Measurements from ENCODE around the gene QRICH2. TPM values are rescaled to one million over a fixed set of nuclear protein-coding genes. Genes with fewer than 3 reads are reported as not detected.
"Not testable (repeated sequence)": the region's sequence is repeated elsewhere in the genome, so short reads cannot be mapped to it uniquely, and the experiment has no call there.

Gene QRICH2
- total RNA-seq, 1 donor from 2014 or later: 11.7 TPM

GRCh38 chr17:76268991-76269981, 38.8 kb downstream of the QRICH2 start:
- peaks cover 18% of the 10 kb centered on the region for H3K4me1 Mint-ChIP-seq (ENCODE audit: unreplicated experiment)
- DNase-seq (ENCODE audit: extremely low spot score, unreplicated experiment): no peak
- TF ChIP-seq CTCF (conservative IDR thresholded peaks at IDR 0.05): no peak
- no peaks in the 10 kb centered on the region for H3K27me3 Mint-ChIP-seq
- peak overlapping the region; percentile 82 for H3K27ac Mint-ChIP-seq
- peak overlapping the region; percentile 17 for H3K4me3 Mint-ChIP-seq
- H3K36me3 Mint-ChIP-seq: peaks cover 6% of the 10 kb centered on the region
- H3K9me3 Mint-ChIP-seq: no peaks in the 10 kb centered on the region

DNA sequence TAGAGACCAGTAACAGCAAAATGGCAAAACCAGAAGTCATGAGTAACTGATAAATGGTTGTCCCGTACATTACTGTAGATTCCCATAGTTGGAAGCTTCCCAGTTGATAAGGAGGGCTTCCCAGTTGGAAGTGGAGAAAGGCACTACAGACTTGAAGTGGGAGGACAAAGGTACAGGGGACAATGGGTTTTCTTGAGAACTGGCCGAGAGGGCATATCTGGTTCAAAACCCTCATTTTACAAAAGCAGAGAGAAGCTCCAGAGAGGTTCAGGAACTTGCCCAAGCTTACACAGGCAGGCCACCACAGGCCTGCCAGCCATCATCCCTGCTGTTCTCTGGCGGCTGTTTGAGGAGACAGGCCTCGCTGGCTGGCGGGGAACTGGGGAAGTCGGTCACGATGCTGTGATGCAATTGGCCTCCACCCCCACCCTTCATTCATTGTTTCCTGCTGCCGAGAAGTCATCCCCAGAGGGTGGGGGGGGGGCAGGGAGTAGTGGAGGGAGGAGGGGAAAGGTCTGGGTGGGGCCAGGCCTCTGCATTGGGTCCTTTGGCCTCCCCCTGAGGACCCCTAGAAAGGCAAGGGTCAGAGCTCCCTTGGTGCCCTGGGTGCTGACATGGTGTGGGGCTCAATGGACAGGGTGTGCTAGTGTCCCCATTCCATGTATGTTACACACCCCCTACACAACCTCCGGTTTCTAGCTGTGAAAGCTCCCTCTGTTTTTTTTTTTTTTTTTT, 39.9 kb downstream of the QRICH2 start:
- Mint-ChIP-seq H3K9me3 (no peaks in the 10 kb centered on the region), H3K36me3 (peaks cover 6% of the 10 kb centered on the region), H3K4me1 (ENCODE audit: unreplicated experiment) (peaks cover 25% of the 10 kb centered on the region), H3K4me3 (peak overlapping the region; percentile 73), H3K27ac (peak overlapping the region; percentile 82), H3K27me3 (no peaks in the 10 kb centered on the region)
- TF ChIP-seq CTCF (conservative IDR thresholded peaks at IDR 0.05): no peak
- DNase-seq (ENCODE audit: extremely low spot score, unreplicated experiment): no peak

- not testable (repeated sequence) for H3K27me3 Mint-ChIP-seq; H3K9me3 Mint-ChIP-seq; DNase-seq (ENCODE audit: extremely low spot score, unreplicated experiment); H3K36me3 Mint-ChIP-seq
- Mint-ChIP-seq H3K27ac (peak overlapping the region; percentile 82), H3K4me1 (ENCODE audit: unreplicated experiment) (peaks cover 31% of the 10 kb centered on the region), H3K4me3 (peak overlapping the region; percentile 73)
Observed at GRCh38 chr17:76267581-76268001, 40.5 kb downstream of the QRICH2 start.

- no peaks in the 10 kb centered on the region for H3K27me3 Mint-ChIP-seq
- H3K9me3 Mint-ChIP-seq: no peaks in the 10 kb centered on the region
- peaks cover 35% of the 10 kb centered on the region for H3K4me1 Mint-ChIP-seq (ENCODE audit: unreplicated experiment)
- H3K27ac Mint-ChIP-seq: peak overlapping the region; percentile 77
- TF ChIP-seq CTCF (conservative IDR thresholded peaks at IDR 0.05): no peak
- peaks cover 6% of the 10 kb centered on the region for H3K36me3 Mint-ChIP-seq
- peak overlapping the region; percentile 89 for H3K4me3 Mint-ChIP-seq
- DNase-seq (ENCODE audit: extremely low spot score, unreplicated experiment): no peak
Observed at GRCh38 chr17:76267051-76267576, 41.0 kb downstream of the QRICH2 start.

- Mint-ChIP-seq H3K4me3 (peak overlapping the region; percentile 89), H3K36me3 (peaks cover 6% of the 10 kb centered on the region), H3K9me3 (no peaks in the 10 kb centered on the region), H3K27ac (peak overlapping the region; percentile 77), H3K4me1 (ENCODE audit: unreplicated experiment) (peaks cover 35% of the 10 kb centered on the region), H3K27me3 (no peaks in the 10 kb centered on the region)
- no peak for TF ChIP-seq CTCF (conservative IDR thresholded peaks at IDR 0.05)
- DNase-seq (ENCODE audit: extremely low spot score, unreplicated experiment): no peak
Observed at GRCh38 chr17:76266244-76266938, 41.7 kb downstream of the QRICH2 start.
